Ovary (tissue), 3 donors: ENCODE results near the gene ZNF473.

Source experiments
- EP300 ChIP-seq: sonication (generic); formaldehyde crosslinking; IDR thresholded peaks from one replicate; pipeline ENCODE4 v1.6.1; 2017; ENCODE audit warnings: antibody characterized with exemption
- POLR2A ChIP-seq: fragments of 450-650 bp; IDR thresholded peaks from one replicate; pipeline ENCODE4 v1.6.1; 2017; ENCODE audit warnings: antibody characterized with exemption, mild to moderate bottlenecking, moderate library complexity
- TF ChIP-seq, protein P1 (sequence below), 3 donors: fragments of 450-650 bp in 2 of 3; fragments of 200-600 bp in 1 of 3; IDR thresholded peaks; one replicate each; pipeline versions ENCODE4 v1.5.1 to v1.8.0; 2016 to 2022; ENCODE audit warnings: antibody characterized with exemption in 3 of 3, mild to moderate bottlenecking in 1 of 3
- donor health status: DM: no; HTN: no; CAD: no.

DNA sequence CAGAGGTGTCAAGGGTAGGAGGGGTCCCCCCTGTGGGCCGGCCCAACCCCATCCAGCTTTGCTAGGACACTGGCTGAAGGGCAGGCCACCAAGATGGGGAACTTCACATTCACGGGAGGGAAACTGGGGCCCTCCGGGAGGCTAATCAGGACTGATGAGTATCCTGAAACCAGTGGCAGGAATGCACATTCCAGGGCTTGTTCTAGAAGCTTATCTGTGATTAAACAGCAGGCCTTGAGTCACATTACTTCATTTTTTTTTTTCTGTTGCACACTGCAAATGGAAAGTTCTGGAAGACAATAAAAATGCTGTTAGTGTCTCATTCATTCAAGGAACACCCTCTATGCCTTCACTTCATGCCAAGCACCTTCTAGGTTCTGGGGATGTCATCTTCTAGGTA, 49.3 kb upstream of the ZNF473 start:
- TF ChIP-seq POLR2A = no peak
- TF ChIP-seq, protein P1, sequence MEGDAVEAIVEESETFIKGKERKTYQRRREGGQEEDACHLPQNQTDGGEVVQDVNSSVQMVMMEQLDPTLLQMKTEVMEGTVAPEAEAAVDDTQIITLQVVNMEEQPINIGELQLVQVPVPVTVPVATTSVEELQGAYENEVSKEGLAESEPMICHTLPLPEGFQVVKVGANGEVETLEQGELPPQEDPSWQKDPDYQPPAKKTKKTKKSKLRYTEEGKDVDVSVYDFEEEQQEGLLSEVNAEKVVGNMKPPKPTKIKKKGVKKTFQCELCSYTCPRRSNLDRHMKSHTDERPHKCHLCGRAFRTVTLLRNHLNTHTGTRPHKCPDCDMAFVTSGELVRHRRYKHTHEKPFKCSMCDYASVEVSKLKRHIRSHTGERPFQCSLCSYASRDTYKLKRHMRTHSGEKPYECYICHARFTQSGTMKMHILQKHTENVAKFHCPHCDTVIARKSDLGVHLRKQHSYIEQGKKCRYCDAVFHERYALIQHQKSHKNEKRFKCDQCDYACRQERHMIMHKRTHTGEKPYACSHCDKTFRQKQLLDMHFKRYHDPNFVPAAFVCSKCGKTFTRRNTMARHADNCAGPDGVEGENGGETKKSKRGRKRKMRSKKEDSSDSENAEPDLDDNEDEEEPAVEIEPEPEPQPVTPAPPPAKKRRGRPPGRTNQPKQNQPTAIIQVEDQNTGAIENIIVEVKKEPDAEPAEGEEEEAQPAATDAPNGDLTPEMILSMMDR (IDR thresholded peaks at IDR 0.05) = no peak
- no peak for TF ChIP-seq EP300
